ENCODE measurements around the gene SORCS2.

Gene SORCS2

GRCh38 chr4:7330031-7330596 is 137.8 kb downstream of the SORCS2 start:
- no peak for DNase-seq

GRCh38 chr4:7330811-7331681 is 138.7 kb downstream of the SORCS2 start:
- no peak for DNase-seq

GRCh38 chr4:7331682-7332000 is 139.3 kb downstream of the SORCS2 start:
- no peak for DNase-seq

- DNase-seq: no peak
Measured at GRCh38 chr4:7332216-7333023, 140.1 kb downstream of the SORCS2 start.

- no peak for DNase-seq
Measured at GRCh38 chr4:7333024-7333780, 140.9 kb downstream of the SORCS2 start.

- DNase-seq: no peak
Measured at GRCh38 chr4:7333801-7334421, 141.6 kb downstream of the SORCS2 start.

GRCh38 chr4:7334521-7335275 is 142.4 kb downstream of the SORCS2 start:
- DNase-seq: no peak

GRCh38 chr4:7335344-7336066 is 143.2 kb downstream of the SORCS2 start:
- DNase-seq: no peak

- DNase-seq: no peak
Measured at GRCh38 chr4:7336067-7336569, 143.8 kb downstream of the SORCS2 start.

- no peak for DNase-seq
Measured at GRCh38 chr4:7336732-7337131, 144.4 kb downstream of the SORCS2 start.

- no peak for DNase-seq
Measured at GRCh38 chr4:7337196-7338058, 145.1 kb downstream of the SORCS2 start.

GRCh38 chr4:7338059-7338452 is 145.7 kb downstream of the SORCS2 start:
- DNase-seq: no peak

- no peak for DNase-seq
Measured at GRCh38 chr4:7338876-7339623, 146.7 kb downstream of the SORCS2 start.

- no peak for DNase-seq
Measured at GRCh38 chr4:7339751-7340552, 147.6 kb downstream of the SORCS2 start.

GRCh38 chr4:7340553-7341433 is 148.5 kb downstream of the SORCS2 start:
- no peak for DNase-seq

GRCh38 chr4:7341491-7342222 is 149.3 kb downstream of the SORCS2 start:
- no peak for DNase-seq
